DMS53 treated with DMSO at 0.1 percent for 48 hours (cell line): Measurements from ENCODE around the gene TNS1.
"Not testable (repeated sequence)": the region's sequence is repeated elsewhere in the genome, so short reads cannot be mapped to it uniquely, and the experiment has no call there.

Experiments used
- DNase-seq: peaks from one replicate; lab custom pipeline; 2025; ENCODE audit not compliant: unreplicated experiment; lab: John Stamatoyannopoulos, UW

The TNS1 gene

GRCh38 chr2:217789003-217789735 lies 213.6 kb downstream of the TNS1 start:
- peak; percentile 41 for DNase-seq

DNA sequence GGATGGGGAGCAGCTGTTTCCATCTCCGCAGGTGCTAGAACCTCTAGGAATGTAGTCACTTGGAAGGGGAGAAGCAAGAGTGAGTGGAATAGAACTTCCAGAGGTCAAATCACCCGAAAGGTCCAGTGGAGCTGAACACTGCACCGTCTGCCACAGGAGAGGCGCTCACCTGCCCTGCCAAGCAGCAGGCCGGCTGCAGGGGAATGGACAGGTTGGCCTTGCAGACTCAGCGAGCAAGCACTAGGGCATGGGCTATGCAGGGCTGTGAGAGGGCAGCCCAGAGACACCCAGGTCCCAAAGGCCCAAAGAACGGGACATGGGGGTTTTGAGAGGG lies 214.2 kb downstream of the TNS1 start:
- no peak for DNase-seq

DNA sequence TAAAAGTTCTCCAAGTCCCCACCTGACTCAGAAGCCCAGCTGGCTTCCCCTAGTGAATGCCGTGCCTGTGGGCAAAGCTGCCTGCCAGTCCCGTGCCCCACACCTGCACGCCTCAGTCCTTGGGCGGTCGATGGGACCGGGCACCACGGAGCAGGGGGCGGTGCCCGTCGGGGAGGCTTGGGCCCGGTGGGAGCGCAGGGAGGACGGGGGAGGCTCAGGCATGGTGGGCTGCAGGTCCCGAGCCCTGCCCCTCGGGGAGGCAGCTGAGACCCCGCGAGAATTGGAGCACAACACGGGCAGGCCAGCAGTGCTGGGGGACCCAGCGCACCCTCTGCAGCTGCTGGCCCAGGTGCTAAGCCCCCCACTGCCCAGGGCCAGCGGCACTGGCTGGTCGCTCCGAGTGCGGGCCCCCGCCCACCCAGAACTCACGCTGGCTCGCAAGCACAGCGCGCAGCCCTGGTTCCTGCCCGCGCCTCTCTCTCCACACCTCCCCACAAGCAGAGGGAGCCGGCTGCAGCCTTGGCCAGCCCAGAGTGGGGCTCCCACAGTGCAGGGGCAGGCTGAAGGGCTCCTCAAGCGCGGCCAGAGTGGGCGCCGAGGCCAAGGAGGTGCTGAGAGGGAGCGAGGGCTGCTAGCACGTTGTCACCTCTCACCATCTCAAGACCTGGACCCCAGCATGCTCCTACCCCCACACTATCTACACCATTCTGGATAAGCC lies 215.5 kb downstream of the TNS1 start:
- no peak for DNase-seq

GRCh38 chr2:217786560-217786959 lies 216.2 kb downstream of the TNS1 start:
- not testable (repeated sequence) for DNase-seq

- DNase-seq = peak; percentile 32
Observed at GRCh38 chr2:217785544-217786045, 217.2 kb downstream of the TNS1 start.

GRCh38 chr2:217784996-217785543 lies 217.7 kb downstream of the TNS1 start:
- no peak for DNase-seq

GRCh38 chr2:217783243-217783642 lies 219.6 kb downstream of the TNS1 start:
- no peak for DNase-seq

DNA sequence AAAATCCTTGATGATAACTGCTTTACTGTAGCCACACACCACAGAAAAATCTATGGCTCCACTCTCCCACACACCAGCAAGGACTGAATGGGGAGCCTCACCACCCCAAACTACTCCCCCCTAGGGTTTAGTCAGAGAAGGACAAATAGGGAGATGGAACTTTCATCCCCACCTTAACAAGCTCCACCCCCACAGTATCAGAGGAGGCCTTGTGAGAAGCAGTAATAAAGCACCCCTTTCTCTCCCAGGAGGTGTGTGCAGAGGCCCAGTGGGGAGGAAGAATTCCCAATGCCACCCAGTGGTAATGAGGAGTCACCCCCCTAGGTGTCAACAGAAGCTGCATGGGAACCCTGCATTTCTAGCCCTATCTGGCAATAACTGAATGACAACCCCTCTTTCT lies 224.9 kb downstream of the TNS1 start:
- no peak for DNase-seq

- DNase-seq = no peak
Observed at GRCh38 chr2:217776631-217777030, 226.2 kb downstream of the TNS1 start.

DNA sequence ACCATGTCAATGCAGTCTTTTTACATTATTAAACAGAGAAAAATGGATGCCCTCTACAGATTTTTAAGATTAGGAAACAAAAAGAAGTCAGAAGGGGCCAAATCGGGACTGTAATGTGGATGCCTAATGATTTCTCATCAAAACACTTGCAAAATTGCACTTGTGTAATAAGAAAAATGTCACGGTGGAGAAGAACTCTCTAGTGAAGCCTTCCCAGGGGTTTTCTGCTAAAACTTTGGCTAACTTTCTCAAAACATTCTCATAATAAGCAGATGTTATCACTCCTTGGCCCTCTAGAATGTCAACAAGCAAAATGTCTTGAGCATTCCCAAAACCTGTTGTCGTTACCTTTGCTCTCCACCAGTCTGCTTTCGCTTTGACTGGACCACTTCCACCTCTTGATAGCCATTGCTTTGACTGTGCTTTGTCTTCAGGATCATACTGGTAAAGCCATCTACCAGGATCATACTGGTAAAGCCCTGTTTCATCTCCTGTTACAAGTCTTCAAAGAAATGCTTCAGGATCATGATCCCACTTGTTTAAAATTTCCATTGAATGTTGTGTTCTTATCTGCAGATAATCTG lies 226.8 kb downstream of the TNS1 start:
- DNase-seq = no peak

- no peak for DNase-seq
Observed at GRCh38 chr2:217774232-217774631, 228.6 kb downstream of the TNS1 start.

- DNase-seq = no peak
Observed at GRCh38 chr2:217773539-217773938, 229.3 kb downstream of the TNS1 start.

- DNase-seq = no peak
Observed at GRCh38 chr2:217766356-217766755, 236.4 kb downstream of the TNS1 start.

GRCh38 chr2:217761645-217762277 lies 241.0 kb downstream of the TNS1 start:
- DNase-seq = no peak

- DNase-seq = no peak
Observed at GRCh38 chr2:217759991-217760390, 242.8 kb downstream of the TNS1 start.

DNA sequence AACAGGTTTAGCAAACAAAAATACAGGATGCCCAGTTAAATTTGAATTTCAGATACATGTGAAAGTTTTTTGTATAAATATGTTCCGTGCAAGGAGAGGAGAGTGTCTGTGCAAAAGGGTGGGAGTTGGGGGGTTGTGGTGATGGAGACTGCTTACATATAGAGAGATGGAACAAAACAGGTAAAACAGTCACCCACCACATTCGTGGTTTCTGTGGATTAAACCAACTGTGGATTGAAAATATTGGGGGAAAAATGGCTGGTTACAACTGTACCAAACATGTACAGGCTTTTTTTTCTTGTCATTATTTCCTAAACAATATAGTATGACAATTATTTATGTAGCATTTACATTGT lies 245.7 kb downstream of the TNS1 start:
- DNase-seq = no peak

DNA sequence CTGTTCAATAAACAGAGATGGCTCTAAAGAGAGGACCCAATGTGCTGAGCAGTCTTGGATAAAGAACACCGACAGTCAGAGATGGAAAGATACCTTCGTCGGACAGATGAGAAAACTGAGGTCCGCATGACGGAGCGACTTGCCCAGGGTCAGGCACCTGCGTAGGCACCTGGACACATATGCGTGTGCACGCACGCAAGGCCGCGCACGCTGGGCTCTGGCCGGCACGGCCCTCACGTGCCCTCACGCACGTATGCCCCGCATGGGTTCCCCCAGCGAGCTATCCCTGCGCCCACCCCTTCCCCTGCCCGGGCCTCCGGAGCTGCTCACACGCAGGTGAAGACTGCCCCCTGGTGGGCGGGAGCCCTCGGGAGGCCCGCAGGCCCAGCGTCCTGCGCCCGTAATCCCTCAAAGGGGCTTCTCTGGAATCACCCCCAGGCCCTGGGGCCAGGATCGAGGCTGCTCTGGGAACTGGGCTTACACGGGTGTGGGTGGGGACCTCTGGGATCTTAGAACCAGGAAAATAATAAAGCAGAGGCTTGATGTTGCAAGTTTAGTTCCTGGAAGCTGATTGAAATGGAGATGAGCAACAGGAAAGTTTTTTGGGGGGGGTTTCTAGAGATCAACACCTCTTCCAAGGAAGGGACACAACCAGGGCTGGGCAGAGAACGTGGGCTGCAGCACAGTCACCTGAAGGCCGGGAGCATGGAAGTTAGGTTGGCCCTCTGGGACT lies 246.3 kb downstream of the TNS1 start:
- DNase-seq = no peak

- no peak for DNase-seq
Observed at GRCh38 chr2:217755027-217755745, 247.6 kb downstream of the TNS1 start.

DNA sequence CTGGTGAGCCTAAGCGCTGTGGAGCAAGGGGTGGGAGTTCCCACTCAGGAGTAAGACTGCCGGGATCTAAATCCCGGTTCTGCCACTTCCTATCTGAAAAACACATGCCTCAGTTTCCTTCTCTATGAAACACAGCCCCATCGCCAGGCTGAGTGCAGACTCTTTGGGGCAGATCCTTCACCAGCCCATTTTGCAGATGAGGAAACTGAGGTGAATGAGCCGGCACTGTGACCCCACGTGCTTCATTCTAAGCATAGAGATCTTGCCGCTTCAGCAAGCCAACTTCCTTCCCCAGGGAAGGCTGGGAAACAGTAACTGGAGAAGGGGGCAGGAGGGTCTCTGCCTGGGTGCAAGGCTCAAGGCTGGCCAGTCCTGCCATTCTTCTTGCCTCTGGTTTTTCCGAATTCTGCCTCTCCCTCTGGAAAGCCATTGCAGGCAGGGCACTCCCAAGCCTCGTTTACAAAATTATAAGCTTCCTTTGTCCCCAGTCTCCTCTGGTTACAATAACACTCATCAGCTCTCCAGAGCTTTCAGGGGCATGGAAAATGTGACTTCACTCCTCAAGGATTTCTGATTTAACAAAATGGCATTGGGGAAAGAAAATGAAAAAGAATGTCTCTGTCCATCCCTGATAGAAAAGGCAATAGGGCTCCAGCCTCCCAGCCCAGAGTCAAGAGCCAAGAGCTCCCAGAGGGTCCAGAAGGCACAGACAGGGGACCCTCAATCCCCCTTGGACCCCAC lies 249.2 kb downstream of the TNS1 start:
- no peak for DNase-seq
